ENCODE data around the gene SDE2.
"Not testable (repeated sequence)": the region's sequence is repeated elsewhere in the genome, so short reads cannot be mapped to it uniquely, and the experiment has no call there.

Gene SDE2

GRCh38 chr1:225939097-225939938 lies 59.8 kb downstream of the SDE2 start:
- H3K4me3 ChIP-seq (ENCODE audit: low read depth in 1 of 2, low read length in 2 of 2); H3K27ac ChIP-seq (ENCODE audit: low read depth, low read length); H3K9ac ChIP-seq (ENCODE audit: low read depth in 1 of 2, low read length in 2 of 2); H3K36me3 ChIP-seq (ENCODE audit: control insufficient read depth in 1 of 2, insufficient read depth in 2 of 2, low read length in 2 of 2); H3K4me1 ChIP-seq (ENCODE audit: control insufficient read depth in 1 of 2, insufficient read depth in 2 of 2, low read length in 2 of 2); H3K27me3 ChIP-seq (ENCODE audit: control insufficient read depth in 1 of 2, insufficient read depth in 2 of 2, low read length in 2 of 2); H3K9me3 ChIP-seq (ENCODE audit: control insufficient read depth in 1 of 2, low read length in 2 of 2): not testable (repeated sequence)

GRCh38 chr1:225937048-225937968 lies 61.8 kb downstream of the SDE2 start:
- Histone ChIP-seq H3K9me3 (ENCODE audit: control insufficient read depth in 1 of 2, low read length in 2 of 2) (no peaks in the 10 kb centered on the region), H3K36me3 (ENCODE audit: control insufficient read depth in 1 of 2, insufficient read depth in 2 of 2, low read length in 2 of 2) (no peaks in the 10 kb centered on the region), H3K27me3 (ENCODE audit: control insufficient read depth in 1 of 2, insufficient read depth in 2 of 2, low read length in 2 of 2) (no peaks in the 10 kb centered on the region), H3K4me1 (ENCODE audit: control insufficient read depth in 1 of 2, insufficient read depth in 2 of 2, low read length in 2 of 2) (peaks cover 0 to 6% of the 10 kb centered on the region in 2 donors), H3K4me3 (ENCODE audit: low read depth in 1 of 2, low read length in 2 of 2) (no peak overlapping the region), H3K27ac (ENCODE audit: low read depth, low read length) (no peak overlapping the region), H3K9ac (ENCODE audit: low read depth in 1 of 2, low read length in 2 of 2) (no peak overlapping the region)

GRCh38 chr1:225936523-225936922 lies 62.6 kb downstream of the SDE2 start:
- no peak overlapping the region for H3K4me3 ChIP-seq (ENCODE audit: low read depth in 1 of 2, low read length in 2 of 2)
- H3K27ac ChIP-seq (ENCODE audit: low read depth, low read length): no peak overlapping the region
- no peaks in the 10 kb centered on the region for H3K9me3 ChIP-seq (ENCODE audit: control insufficient read depth in 1 of 2, low read length in 2 of 2)
- H3K9ac ChIP-seq (ENCODE audit: low read depth in 1 of 2, low read length in 2 of 2): no peak overlapping the region
- no peaks in the 10 kb centered on the region for H3K36me3 ChIP-seq (ENCODE audit: control insufficient read depth in 1 of 2, insufficient read depth in 2 of 2, low read length in 2 of 2)
- no peaks in the 10 kb centered on the region for H3K27me3 ChIP-seq (ENCODE audit: control insufficient read depth in 1 of 2, insufficient read depth in 2 of 2, low read length in 2 of 2)
- peaks cover 0 to 4% of the 10 kb centered on the region in 2 donors for H3K4me1 ChIP-seq (ENCODE audit: control insufficient read depth in 1 of 2, insufficient read depth in 2 of 2, low read length in 2 of 2)

- not testable (repeated sequence) for H3K9me3 ChIP-seq (ENCODE audit: control insufficient read depth in 1 of 2, low read length in 2 of 2); H3K4me3 ChIP-seq (ENCODE audit: low read depth in 1 of 2, low read length in 2 of 2); H3K4me1 ChIP-seq (ENCODE audit: control insufficient read depth in 1 of 2, insufficient read depth in 2 of 2, low read length in 2 of 2); H3K27ac ChIP-seq (ENCODE audit: low read depth, low read length); H3K36me3 ChIP-seq (ENCODE audit: control insufficient read depth in 1 of 2, insufficient read depth in 2 of 2, low read length in 2 of 2); H3K9ac ChIP-seq (ENCODE audit: low read depth in 1 of 2, low read length in 2 of 2); H3K27me3 ChIP-seq (ENCODE audit: control insufficient read depth in 1 of 2, insufficient read depth in 2 of 2, low read length in 2 of 2)
Measured at GRCh38 chr1:225936086-225936485, 63.1 kb downstream of the SDE2 start.

GRCh38 chr1:225934711-225935110 lies 64.4 kb downstream of the SDE2 start:
- no peak overlapping the region for H3K4me3 ChIP-seq (ENCODE audit: low read depth in 1 of 2, low read length in 2 of 2)
- H3K27me3 ChIP-seq (ENCODE audit: control insufficient read depth in 1 of 2, insufficient read depth in 2 of 2, low read length in 2 of 2): no peaks in the 10 kb centered on the region
- no peak overlapping the region for H3K9ac ChIP-seq (ENCODE audit: low read depth in 1 of 2, low read length in 2 of 2)
- H3K4me1 ChIP-seq (ENCODE audit: control insufficient read depth in 1 of 2, insufficient read depth in 2 of 2, low read length in 2 of 2): no peaks in the 10 kb centered on the region
- no peaks in the 10 kb centered on the region for H3K36me3 ChIP-seq (ENCODE audit: control insufficient read depth in 1 of 2, insufficient read depth in 2 of 2, low read length in 2 of 2)
- no peak overlapping the region for H3K27ac ChIP-seq (ENCODE audit: low read depth, low read length)
- no peaks in the 10 kb centered on the region for H3K9me3 ChIP-seq (ENCODE audit: control insufficient read depth in 1 of 2, low read length in 2 of 2)

- no peaks in the 10 kb centered on the region for H3K9me3 ChIP-seq (ENCODE audit: control insufficient read depth in 1 of 2, low read length in 2 of 2)
- no peak overlapping the region for H3K9ac ChIP-seq (ENCODE audit: low read depth in 1 of 2, low read length in 2 of 2)
- H3K4me1 ChIP-seq (ENCODE audit: control insufficient read depth in 1 of 2, insufficient read depth in 2 of 2, low read length in 2 of 2): no peaks in the 10 kb centered on the region
- no peaks in the 10 kb centered on the region for H3K27me3 ChIP-seq (ENCODE audit: control insufficient read depth in 1 of 2, insufficient read depth in 2 of 2, low read length in 2 of 2)
- no peaks in the 10 kb centered on the region for H3K36me3 ChIP-seq (ENCODE audit: control insufficient read depth in 1 of 2, insufficient read depth in 2 of 2, low read length in 2 of 2)
- H3K4me3 ChIP-seq (ENCODE audit: low read depth in 1 of 2, low read length in 2 of 2): no peak overlapping the region
- H3K27ac ChIP-seq (ENCODE audit: low read depth, low read length): no peak overlapping the region
Measured at GRCh38 chr1:225933072-225933471, 66.1 kb downstream of the SDE2 start.

All from duodenal mucosa (tissue), 2 donors.